ENCODE data around the gene DENND4B. TPM values are rescaled to one million over a fixed set of nuclear protein-coding genes. Genes with fewer than 3 reads are reported as not detected.

The DENND4B gene
- total RNA-seq, 6 experiments from 2014 or later: 20.5 to 26.6 (median 23.4) TPM

GRCh38 chr1:153954826-153955225 lies 8.3 kb upstream of the DENND4B start:
- Mint-ChIP-seq H3K36me3 (ENCODE audit: low read depth) (peaks cover 12% of the 10 kb centered on the region; the same call in 1 of the 2 replicates), H3K4me3 (no peak overlapping the region), H3K27ac (no peak overlapping the region)

GRCh38 chr1:153953859-153954365 lies 7.4 kb upstream of the DENND4B start:
- H3K27ac Mint-ChIP-seq: peak overlapping the region; percentile 4; the same call in 1 of the 2 replicates
- DNase-seq: no peak
- peaks cover 12% of the 10 kb centered on the region; the same call in 1 of the 2 replicates for H3K36me3 Mint-ChIP-seq (ENCODE audit: low read depth)

More at GRCh38 chr1:153954826-153955225, 8.3 kb upstream of the DENND4B start:
- Mint-ChIP-seq H3K4me1 (ENCODE audit: low read depth) (peaks cover 40% of the 10 kb centered on the region), H3K9me3 (no peaks in the 10 kb centered on the region), H3K27me3 (ENCODE audit: insufficient read depth) (peaks cover 4% of the 10 kb centered on the region)
- DNase-seq: no peak
- TF ChIP-seq CTCF (IDR thresholded peaks at IDR 0.05): no peak

GRCh38 chr1:153951801-153952200 lies 5.3 kb upstream of the DENND4B start:
- H3K9me3 Mint-ChIP-seq: no peaks in the 10 kb centered on the region
- H3K27me3 Mint-ChIP-seq (ENCODE audit: insufficient read depth): peaks cover 2% of the 10 kb centered on the region; the same call in 1 of the 2 replicates
- H3K4me1 Mint-ChIP-seq (ENCODE audit: low read depth): peaks cover 23% of the 10 kb centered on the region
- no peak overlapping the region; the same call in 1 of the 2 replicates for H3K27ac Mint-ChIP-seq
- H3K4me3 Mint-ChIP-seq: no peak overlapping the region
- DNase-seq: no peak
- H3K36me3 Mint-ChIP-seq (ENCODE audit: low read depth): peaks cover 12% of the 10 kb centered on the region; the same call in 1 of the 2 replicates
- no peak for TF ChIP-seq CTCF (IDR thresholded peaks at IDR 0.05)

More at GRCh38 chr1:153953859-153954365, 7.4 kb upstream of the DENND4B start:
- Mint-ChIP-seq H3K4me3 (no peak overlapping the region), H3K9me3 (no peaks in the 10 kb centered on the region), H3K4me1 (ENCODE audit: low read depth) (peaks cover 31% of the 10 kb centered on the region), H3K27me3 (ENCODE audit: insufficient read depth) (peaks cover 4% of the 10 kb centered on the region)
- no peak for TF ChIP-seq CTCF (IDR thresholded peaks at IDR 0.05)

- H3K36me3 Mint-ChIP-seq (ENCODE audit: low read depth): peaks cover 12% of the 10 kb centered on the region; the same call in 1 of the 2 replicates
- DNase-seq: no peak
- no peak overlapping the region for H3K27ac Mint-ChIP-seq
- H3K9me3 Mint-ChIP-seq: no peaks in the 10 kb centered on the region
- no peak for TF ChIP-seq CTCF (IDR thresholded peaks at IDR 0.05)
- H3K4me1 Mint-ChIP-seq (ENCODE audit: low read depth): peaks cover 19% of the 10 kb centered on the region
- H3K27me3 Mint-ChIP-seq (ENCODE audit: insufficient read depth): peaks cover 2% of the 10 kb centered on the region; the same call in 1 of the 2 replicates
- no peak overlapping the region for H3K4me3 Mint-ChIP-seq
Measured at GRCh38 chr1:153951183-153951582, 4.7 kb upstream of the DENND4B start.

DNA sequence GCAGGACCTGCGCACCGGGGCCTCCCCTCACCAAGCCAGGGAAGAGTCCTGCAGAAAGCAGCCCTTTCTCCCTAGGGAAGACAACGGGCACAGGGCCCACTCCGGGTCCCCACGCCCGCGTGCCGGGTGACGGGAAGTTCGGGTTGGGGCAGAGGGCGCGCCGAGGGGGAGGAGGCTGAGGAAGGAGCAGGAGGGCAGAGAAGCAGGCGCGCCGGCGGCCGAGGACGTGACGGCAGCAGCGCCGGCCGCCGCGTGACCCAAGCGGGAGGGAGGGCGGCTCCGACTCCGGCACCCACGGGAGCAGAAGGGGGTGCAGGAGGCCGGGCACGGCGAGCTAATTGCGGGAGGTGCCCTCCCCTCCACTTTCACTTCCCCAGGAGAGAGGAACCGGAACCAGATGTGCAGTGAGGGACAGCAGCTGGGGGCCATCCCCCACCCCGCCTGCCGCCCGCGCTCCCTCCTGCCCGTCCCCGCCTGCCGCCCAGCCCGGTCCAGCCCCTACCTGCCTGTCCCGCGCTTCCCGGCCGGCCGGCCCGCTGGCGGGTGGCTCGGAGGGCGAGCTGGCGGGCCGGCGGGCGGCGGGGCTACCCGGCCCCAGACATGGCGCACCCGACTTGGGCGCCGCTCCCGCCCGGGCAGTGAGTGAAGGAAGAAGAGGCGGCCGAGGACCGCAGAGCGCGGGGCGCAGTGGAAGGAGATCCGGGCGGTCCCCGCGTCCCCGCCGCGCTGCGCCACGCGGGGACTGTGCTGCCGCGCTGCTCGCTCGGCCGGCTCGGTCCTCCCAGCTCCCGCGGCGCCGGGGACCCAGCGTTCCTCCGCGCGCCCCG lies 510 bp downstream of the DENND4B start:
- Mint-ChIP-seq H3K9me3 (no peaks in the 10 kb centered on the region), H3K27ac (peak overlapping the region; percentile 81), H3K4me3 (peak overlapping the region; percentile 90), H3K27me3 (ENCODE audit: insufficient read depth) (peaks cover 2% of the 10 kb centered on the region), H3K36me3 (ENCODE audit: low read depth) (peaks cover 11% of the 10 kb centered on the region; the same call in 1 of the 2 replicates), H3K4me1 (ENCODE audit: low read depth) (peaks cover 21% of the 10 kb centered on the region)
- no peak for TF ChIP-seq CTCF (IDR thresholded peaks at IDR 0.05)
- peak; percentile 43 for DNase-seq
